ENCODE data around the gene CHI3L1. TPM values are rescaled to one million over a fixed set of nuclear protein-coding genes. Genes with fewer than 3 reads are reported as not detected.

Gene CHI3L1
- total and polyA plus RNA-seq, 2 donors from 2014 or later = 49.5 to 96.6 TPM

DNA sequence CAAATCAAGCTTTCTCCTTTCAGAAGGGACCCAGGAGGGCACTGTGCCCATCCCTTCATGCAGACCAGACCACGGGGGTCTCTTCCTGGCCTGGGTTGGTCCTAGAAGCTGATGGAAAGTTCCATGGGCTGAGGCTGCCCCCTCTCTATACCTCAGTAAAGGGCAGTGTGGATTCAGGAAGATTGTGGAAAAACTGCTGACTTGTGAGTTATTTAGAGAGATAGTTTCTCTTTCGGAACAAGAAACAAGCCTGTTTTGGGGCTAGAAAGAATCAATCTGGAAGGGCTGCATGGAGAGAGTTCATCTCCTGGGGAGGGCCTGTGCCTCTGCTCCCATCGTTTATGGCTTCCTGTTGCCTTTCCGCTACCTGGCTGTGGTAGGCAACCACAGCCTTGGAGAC lies 42.2 kb upstream of the CHI3L1 start:
- Histone ChIP-seq H3K4me3 (ENCODE audit: low read length in 3 of 3) (no peak overlapping the region), H3K27ac (ENCODE audit: low read depth in 2 of 2, low read length in 2 of 2) (no peak overlapping the region), H3K27me3 (ENCODE audit: control insufficient read depth, insufficient read depth, low read length) (no peaks in the 10 kb centered on the region), H3K36me3 (ENCODE audit: control insufficient read depth in 2 of 3, insufficient read depth in 3 of 3, low read length in 3 of 3) (no peaks in the 10 kb centered on the region), H3K9ac (ENCODE audit: low read length in 3 of 3) (no peak overlapping the region), H3K4me1 (ENCODE audit: control insufficient read depth in 2 of 3, insufficient read depth in 2 of 3, low read depth in 1 of 3, low read length in 3 of 3) (no peaks in the 10 kb centered on the region), H3K9me3 (ENCODE audit: control insufficient read depth in 2 of 3, insufficient read depth in 1 of 3, low read length in 3 of 3) (no peaks in the 10 kb centered on the region)
- intact Hi-C loops (cut with DNase I) = no loop called here
- DNase-seq (no peak), FAIRE-seq (no peak)
- TF ChIP-seq CTCF (IDR thresholded peaks at IDR 0.05; ENCODE audit: borderline replicate concordance, extremely low read depth, insufficient read depth) = no peak

GRCh38 chr1:203227371-203228083 lies 41.0 kb upstream of the CHI3L1 start:
- no peak overlapping the region for H3K9ac ChIP-seq (ENCODE audit: low read length in 3 of 3)
- no peak overlapping the region for H3K4me3 ChIP-seq (ENCODE audit: low read length in 3 of 3)
- H3K27me3 ChIP-seq (ENCODE audit: control insufficient read depth, insufficient read depth, low read length) = no peaks in the 10 kb centered on the region
- no peak for DNase-seq
- TF ChIP-seq CTCF (IDR thresholded peaks at IDR 0.05; ENCODE audit: borderline replicate concordance, extremely low read depth, insufficient read depth) = no peak
- no peaks in the 10 kb centered on the region for H3K4me1 ChIP-seq (ENCODE audit: control insufficient read depth in 2 of 3, insufficient read depth in 2 of 3, low read depth in 1 of 3, low read length in 3 of 3)
- H3K27ac ChIP-seq (ENCODE audit: low read depth in 2 of 2, low read length in 2 of 2) = no peak overlapping the region
- intact Hi-C loops (cut with DNase I) = no loop called here
- H3K9me3 ChIP-seq (ENCODE audit: control insufficient read depth in 2 of 3, insufficient read depth in 1 of 3, low read length in 3 of 3) = no peaks in the 10 kb centered on the region
- no peak for FAIRE-seq
- H3K36me3 ChIP-seq (ENCODE audit: control insufficient read depth in 2 of 3, insufficient read depth in 3 of 3, low read length in 3 of 3) = no peaks in the 10 kb centered on the region

GRCh38 chr1:203225071-203225470 lies 38.6 kb upstream of the CHI3L1 start:
- H3K9ac ChIP-seq (ENCODE audit: low read length in 3 of 3) = no peak overlapping the region
- no peaks in the 10 kb centered on the region for H3K4me1 ChIP-seq (ENCODE audit: control insufficient read depth in 2 of 3, insufficient read depth in 2 of 3, low read depth in 1 of 3, low read length in 3 of 3)
- H3K27me3 ChIP-seq (ENCODE audit: control insufficient read depth, insufficient read depth, low read length) = no peaks in the 10 kb centered on the region
- FAIRE-seq (no peak), DNase-seq (no peak)
- H3K9me3 ChIP-seq (ENCODE audit: control insufficient read depth in 2 of 3, insufficient read depth in 1 of 3, low read length in 3 of 3) = no peaks in the 10 kb centered on the region
- intact Hi-C loops (cut with DNase I) = no loop called here
- TF ChIP-seq CTCF (IDR thresholded peaks at IDR 0.05; ENCODE audit: borderline replicate concordance, extremely low read depth, insufficient read depth) = no peak
- H3K4me3 ChIP-seq (ENCODE audit: low read length in 3 of 3) = no peak overlapping the region
- no peaks in the 10 kb centered on the region for H3K36me3 ChIP-seq (ENCODE audit: control insufficient read depth in 2 of 3, insufficient read depth in 3 of 3, low read length in 3 of 3)
- no peak overlapping the region for H3K27ac ChIP-seq (ENCODE audit: low read depth in 2 of 2, low read length in 2 of 2)
